ENCODE data around the gene ASTN2. TPM values are rescaled to one million over a fixed set of nuclear protein-coding genes. Genes with fewer than 3 reads are reported as not detected.

ASTN2 gene
- total RNA-seq, 1 donor: 3.1 TPM

GRCh38 chr9:116524778-116525470 lies 889.9 kb downstream of the ASTN2 start:
- Histone ChIP-seq H3K27me3 (ENCODE audit: insufficient read depth, low read length) (no peaks in the 10 kb centered on the region), H3K4me3 (ENCODE audit: low read length) (no peak overlapping the region), H3K9me3 (ENCODE audit: low read depth, low read length) (no peaks in the 10 kb centered on the region), H3K4me1 (ENCODE audit: insufficient read depth, low read length) (no peaks in the 10 kb centered on the region)

GRCh38 chr9:116520218-116520617 lies 894.6 kb downstream of the ASTN2 start:
- no peaks in the 10 kb centered on the region for H3K4me1 ChIP-seq (ENCODE audit: insufficient read depth, low read length)
- no peak overlapping the region for H3K4me3 ChIP-seq (ENCODE audit: low read length)
- no peaks in the 10 kb centered on the region for H3K27me3 ChIP-seq (ENCODE audit: insufficient read depth, low read length)
- H3K9me3 ChIP-seq (ENCODE audit: low read depth, low read length): no peaks in the 10 kb centered on the region

GRCh38 chr9:116516456-116516855 lies 898.4 kb downstream of the ASTN2 start:
- no peaks in the 10 kb centered on the region for H3K27me3 ChIP-seq (ENCODE audit: insufficient read depth, low read length)
- H3K9me3 ChIP-seq (ENCODE audit: low read depth, low read length): no peaks in the 10 kb centered on the region
- no peaks in the 10 kb centered on the region for H3K4me1 ChIP-seq (ENCODE audit: insufficient read depth, low read length)
- no peak overlapping the region for H3K4me3 ChIP-seq (ENCODE audit: low read length)

GRCh38 chr9:116515541-116515940 lies 899.3 kb downstream of the ASTN2 start:
- no peaks in the 10 kb centered on the region for H3K9me3 ChIP-seq (ENCODE audit: low read depth, low read length)
- no peaks in the 10 kb centered on the region for H3K27me3 ChIP-seq (ENCODE audit: insufficient read depth, low read length)
- no peak overlapping the region for H3K4me3 ChIP-seq (ENCODE audit: low read length)
- no peaks in the 10 kb centered on the region for H3K4me1 ChIP-seq (ENCODE audit: insufficient read depth, low read length)

- H3K4me1 ChIP-seq (ENCODE audit: insufficient read depth, low read length): no peaks in the 10 kb centered on the region
- H3K4me3 ChIP-seq (ENCODE audit: low read length): no peak overlapping the region
- H3K9me3 ChIP-seq (ENCODE audit: low read depth, low read length): no peaks in the 10 kb centered on the region
- no peaks in the 10 kb centered on the region for H3K27me3 ChIP-seq (ENCODE audit: insufficient read depth, low read length)
Measured at GRCh38 chr9:116506685-116507084, 908.2 kb downstream of the ASTN2 start.

GRCh38 chr9:116504893-116505480 lies 909.9 kb downstream of the ASTN2 start:
- Histone ChIP-seq H3K4me3 (ENCODE audit: low read length) (no peak overlapping the region), H3K4me1 (ENCODE audit: insufficient read depth, low read length) (no peaks in the 10 kb centered on the region), H3K27me3 (ENCODE audit: insufficient read depth, low read length) (no peaks in the 10 kb centered on the region), H3K9me3 (ENCODE audit: low read depth, low read length) (no peaks in the 10 kb centered on the region)

- no peak overlapping the region for H3K4me3 ChIP-seq (ENCODE audit: low read length)
- H3K9me3 ChIP-seq (ENCODE audit: low read depth, low read length): no peaks in the 10 kb centered on the region
- H3K4me1 ChIP-seq (ENCODE audit: insufficient read depth, low read length): no peaks in the 10 kb centered on the region
- no peaks in the 10 kb centered on the region for H3K27me3 ChIP-seq (ENCODE audit: insufficient read depth, low read length)
Measured at GRCh38 chr9:116504081-116504480, 910.8 kb downstream of the ASTN2 start.

- no peaks in the 10 kb centered on the region for H3K4me1 ChIP-seq (ENCODE audit: insufficient read depth, low read length)
- H3K27me3 ChIP-seq (ENCODE audit: insufficient read depth, low read length): no peaks in the 10 kb centered on the region
- H3K4me3 ChIP-seq (ENCODE audit: low read length): no peak overlapping the region
- no peaks in the 10 kb centered on the region for H3K9me3 ChIP-seq (ENCODE audit: low read depth, low read length)
Measured at GRCh38 chr9:116502746-116503145, 912.1 kb downstream of the ASTN2 start.

- H3K27me3 ChIP-seq (ENCODE audit: insufficient read depth, low read length): no peaks in the 10 kb centered on the region
- H3K4me3 ChIP-seq (ENCODE audit: low read length): no peak overlapping the region
- H3K4me1 ChIP-seq (ENCODE audit: insufficient read depth, low read length): no peaks in the 10 kb centered on the region
- no peaks in the 10 kb centered on the region for H3K9me3 ChIP-seq (ENCODE audit: low read depth, low read length)
Measured at GRCh38 chr9:116501871-116502270, 913.0 kb downstream of the ASTN2 start.

- H3K27me3 ChIP-seq (ENCODE audit: insufficient read depth, low read length): no peaks in the 10 kb centered on the region
- no peak overlapping the region for H3K4me3 ChIP-seq (ENCODE audit: low read length)
- no peaks in the 10 kb centered on the region for H3K9me3 ChIP-seq (ENCODE audit: low read depth, low read length)
- H3K4me1 ChIP-seq (ENCODE audit: insufficient read depth, low read length): no peaks in the 10 kb centered on the region
Measured at GRCh38 chr9:116499986-116500871, 914.6 kb downstream of the ASTN2 start.

GRCh38 chr9:116499434-116499833 lies 915.4 kb downstream of the ASTN2 start:
- H3K27me3 ChIP-seq (ENCODE audit: insufficient read depth, low read length): no peaks in the 10 kb centered on the region
- no peak overlapping the region for H3K4me3 ChIP-seq (ENCODE audit: low read length)
- no peaks in the 10 kb centered on the region for H3K9me3 ChIP-seq (ENCODE audit: low read depth, low read length)
- no peaks in the 10 kb centered on the region for H3K4me1 ChIP-seq (ENCODE audit: insufficient read depth, low read length)

GRCh38 chr9:116497095-116497890 lies 917.6 kb downstream of the ASTN2 start:
- Histone ChIP-seq H3K4me1 (ENCODE audit: insufficient read depth, low read length) (no peaks in the 10 kb centered on the region), H3K27me3 (ENCODE audit: insufficient read depth, low read length) (no peaks in the 10 kb centered on the region), H3K9me3 (ENCODE audit: low read depth, low read length) (no peaks in the 10 kb centered on the region), H3K4me3 (ENCODE audit: low read length) (no peak overlapping the region)

GRCh38 chr9:116496167-116496566 lies 918.7 kb downstream of the ASTN2 start:
- Histone ChIP-seq H3K27me3 (ENCODE audit: insufficient read depth, low read length) (no peaks in the 10 kb centered on the region), H3K9me3 (ENCODE audit: low read depth, low read length) (no peaks in the 10 kb centered on the region), H3K4me3 (ENCODE audit: low read length) (no peak overlapping the region), H3K4me1 (ENCODE audit: insufficient read depth, low read length) (no peaks in the 10 kb centered on the region)

GRCh38 chr9:116495725-116496124 lies 919.1 kb downstream of the ASTN2 start:
- H3K9me3 ChIP-seq (ENCODE audit: low read depth, low read length): no peaks in the 10 kb centered on the region
- no peaks in the 10 kb centered on the region for H3K27me3 ChIP-seq (ENCODE audit: insufficient read depth, low read length)
- no peak overlapping the region for H3K4me3 ChIP-seq (ENCODE audit: low read length)
- no peaks in the 10 kb centered on the region for H3K4me1 ChIP-seq (ENCODE audit: insufficient read depth, low read length)

Data from mononuclear cell (primary cell).